ENCODE data around the gene TDRD9.

GRCh38 chr14:104086210-104086660 is 158.0 kb downstream of the TDRD9 start:
- TF ChIP-seq CTCF (IDR thresholded peaks at IDR 0.05; ENCODE audit: low read length): no peak
- no peak for TF ChIP-seq EZH2 (IDR thresholded peaks at IDR 0.05; ENCODE audit: borderline replicate concordance, low read length)
